DOHH2 (cell line): ENCODE results near the gene OPRD1.

ENCODE experiments used
- H3F3A ChIP-seq: fragments of 200-600 bp; sonication (generic), shearing (Covaris generic); 2 replicates; pipeline ENCODE4 v1.6.0; 2016; ENCODE audit warnings: antibody characterized with exemption, mild to moderate bottlenecking; ENCODE audit not compliant: control insufficient read depth, insufficient read depth
- H3K27ac ChIP-seq: fragments of 200-600 bp; sonication (generic); 2 replicates; pipeline ENCODE4 v1.5.1; 2014; ENCODE audit warnings: low read depth, mild to moderate bottlenecking, low read length, moderate library complexity
- H3K27me3 ChIP-seq: fragments of 200-600 bp; sonication (generic); 2 replicates; pipeline ENCODE4 v1.6.1; 2014; ENCODE audit warnings: mild to moderate bottlenecking, low read length, mixed read lengths; ENCODE audit not compliant: control insufficient read depth
- H3K36me3 ChIP-seq: fragments of 200-600 bp; sonication (generic); 2 replicates; pipeline ENCODE4 v1.6.1; 2014; ENCODE audit warnings: mild to moderate bottlenecking, low read length, moderate library complexity, mixed read lengths; ENCODE audit not compliant: control insufficient read depth
- H3K4me1 ChIP-seq: fragments of 200-600 bp; sonication (generic); 2 replicates; pipeline ENCODE4 v1.6.1; 2014; ENCODE audit warnings: mild to moderate bottlenecking, low read length, mixed read lengths; ENCODE audit not compliant: control insufficient read depth
- H3K4me2 ChIP-seq: fragments of 200-600 bp; sonication (generic); 2 replicates; pipeline ENCODE4 v1.6.0; 2014; ENCODE audit warnings: mild to moderate bottlenecking, low read length, moderate library complexity
- H3K4me3 ChIP-seq: fragments of 200-600 bp; sonication (generic); 2 replicates; pipeline ENCODE4 v1.5.1; 2014; ENCODE audit warnings: mild to moderate bottlenecking, low read length, mixed read lengths
- H3K79me2 ChIP-seq: fragments of 200-600 bp; sonication (generic); 2 replicates; pipeline ENCODE4 v1.6.1; 2014; ENCODE audit warnings: mild to moderate bottlenecking, low read length, mixed read lengths; ENCODE audit not compliant: control insufficient read depth
- H3K9me2 ChIP-seq: fragments of 200-600 bp; sonication (generic); replicated peaks from 2 replicates; pipeline ENCODE4 v1.6.1; 2014; ENCODE audit warnings: mild to moderate bottlenecking, low read length, mixed read lengths; ENCODE audit not compliant: control insufficient read depth
- H3K9me3 ChIP-seq: fragments of 200-600 bp; sonication (generic); 2 replicates; pipeline ENCODE4 v1.6.1; 2014; ENCODE audit warnings: antibody characterized with exemption, low read length, mixed read lengths; ENCODE audit not compliant: control insufficient read depth, insufficient read depth
- H4K20me1 ChIP-seq: fragments of 200-600 bp; sonication (generic); 2 replicates; pipeline ENCODE4 v1.6.0; 2014; ENCODE audit warnings: low read depth, mild to moderate bottlenecking, antibody characterized with exemption, low read length, moderate library complexity; ENCODE audit not compliant: control insufficient read depth, insufficient read depth
- CTCF ChIP-seq: fragments of 200-600 bp; sonication (generic); IDR thresholded peaks from one replicate; pipeline ENCODE4 v1.5.1; 2014; ENCODE audit warnings: antibody characterized with exemption, mild to moderate bottlenecking, low read depth, low read length; ENCODE audit not compliant: poor library complexity, severe bottlenecking
- EZH2phosphoT487 ChIP-seq: fragments of 200-600 bp; sonication (generic); IDR thresholded peaks from 2 replicates; pipeline ENCODE4 v1.6.1; 2017; ENCODE audit warnings: borderline replicate concordance, mild to moderate bottlenecking, antibody characterized with exemption, low read length, moderate library complexity, mixed read lengths

The OPRD1 gene

GRCh38 chr1:28782011-28782410, 30.0 kb upstream of the OPRD1 start:
- Histone ChIP-seq H3K4me1 (peaks cover 9% of the 10 kb centered on the region), H3K9me3 (no peaks in the 10 kb centered on the region), H3K27me3 (no peaks in the 10 kb centered on the region), H3K4me3 (no peak overlapping the region), H3K27ac (no peak overlapping the region), H3K36me3 (no peaks in the 10 kb centered on the region), H3K9me2 (no peaks in the 10 kb centered on the region), H3K4me2 (no peak overlapping the region), H3K79me2 (no peaks in the 10 kb centered on the region), H3F3A (peaks cover 5% of the 10 kb centered on the region), H4K20me1 (no peaks in the 10 kb centered on the region)
- TF ChIP-seq CTCF (no peak), EZH2phosphoT487 (no peak)

DNA sequence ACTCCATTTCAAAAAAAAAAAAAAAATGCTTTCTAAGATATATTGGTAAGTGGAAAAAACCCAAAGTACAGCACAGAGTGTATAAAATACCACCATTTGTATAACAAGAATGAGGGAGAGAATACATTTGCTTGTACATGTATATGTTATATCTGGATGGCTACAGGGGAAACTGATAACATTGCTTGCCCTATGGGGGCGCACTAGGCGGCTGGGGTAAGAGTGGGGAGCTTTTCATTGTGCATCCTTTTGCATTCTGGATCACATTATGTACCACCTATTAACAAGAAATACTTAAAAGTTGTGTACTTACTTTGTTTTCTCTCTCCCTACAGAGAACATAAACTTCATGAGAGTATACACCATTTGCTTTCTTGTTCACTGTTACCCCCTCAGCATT, 28.6 kb upstream of the OPRD1 start:
- Histone ChIP-seq H4K20me1 (no peaks in the 10 kb centered on the region), H3K9me2 (no peaks in the 10 kb centered on the region), H3F3A (peaks cover 5% of the 10 kb centered on the region), H3K4me1 (peaks cover 9% of the 10 kb centered on the region), H3K27ac (no peak overlapping the region), H3K79me2 (no peaks in the 10 kb centered on the region), H3K9me3 (no peaks in the 10 kb centered on the region), H3K4me2 (no peak overlapping the region), H3K36me3 (no peaks in the 10 kb centered on the region), H3K4me3 (no peak overlapping the region), H3K27me3 (no peaks in the 10 kb centered on the region)
- TF ChIP-seq CTCF (no peak), EZH2phosphoT487 (no peak)

DNA sequence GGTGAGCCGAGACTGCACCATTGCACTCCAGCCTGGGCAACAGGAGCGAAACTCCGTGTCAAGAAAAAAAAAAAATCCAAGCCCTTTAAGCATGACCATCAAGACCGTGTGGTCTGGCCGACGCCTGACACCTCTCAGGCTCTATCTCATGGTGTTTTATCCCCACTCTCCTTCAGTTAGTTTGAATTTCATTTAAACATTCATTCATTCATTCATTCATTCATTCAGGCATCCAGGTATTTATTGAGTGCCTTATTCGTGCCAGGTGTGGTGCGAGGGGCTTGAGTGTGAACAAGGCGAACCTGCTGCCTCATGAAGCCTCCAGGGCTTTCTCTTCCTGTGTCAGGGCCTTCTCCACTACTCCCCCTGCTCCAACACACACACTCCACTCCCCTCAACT, 22.6 kb upstream of the OPRD1 start:
- Histone ChIP-seq H3K27ac (no peak overlapping the region), H3K27me3 (no peaks in the 10 kb centered on the region), H4K20me1 (no peaks in the 10 kb centered on the region)

More for the DNA sequence above, 22.6 kb upstream of the OPRD1 start:
- Histone ChIP-seq H3K4me1 (peaks cover 9% of the 10 kb centered on the region), H3K9me2 (no peaks in the 10 kb centered on the region), H3K4me2 (no peak overlapping the region), H3K79me2 (no peaks in the 10 kb centered on the region), H3K4me3 (no peak overlapping the region), H3F3A (no peaks in the 10 kb centered on the region; the same call in 1 of the 2 replicates), H3K36me3 (no peaks in the 10 kb centered on the region), H3K9me3 (no peaks in the 10 kb centered on the region)
- TF ChIP-seq EZH2phosphoT487, result no peak
- no peak for TF ChIP-seq CTCF
